Fibroblast of skin of scalp (primary cell): ENCODE measurements around the gene TPSD1.
"Not testable (repeated sequence)": the region's sequence is repeated elsewhere in the genome, so short reads cannot be mapped to it uniquely, and the experiment has no call there.

Experiments
- DNase-seq: peaks from one replicate; pipeline ENCODE4 v3.0.0-alpha.2; 2013

Gene TPSD1

GRCh38 chr16:1241081-1241480, 14.8 kb upstream of the TPSD1 start:
- not testable (repeated sequence) for DNase-seq

GRCh38 chr16:1243363-1243762, 12.5 kb upstream of the TPSD1 start:
- DNase-seq, result not testable (repeated sequence)

GRCh38 chr16:1243907-1244850, 11.7 kb upstream of the TPSD1 start:
- not testable (repeated sequence) for DNase-seq

- DNase-seq, result no peak
These were observed 11.0 kb upstream of the TPSD1 start for GRCh38 chr16:1244881-1245280.

GRCh38 chr16:1245452-1246020, 10.3 kb upstream of the TPSD1 start:
- DNase-seq, result no peak

DNA sequence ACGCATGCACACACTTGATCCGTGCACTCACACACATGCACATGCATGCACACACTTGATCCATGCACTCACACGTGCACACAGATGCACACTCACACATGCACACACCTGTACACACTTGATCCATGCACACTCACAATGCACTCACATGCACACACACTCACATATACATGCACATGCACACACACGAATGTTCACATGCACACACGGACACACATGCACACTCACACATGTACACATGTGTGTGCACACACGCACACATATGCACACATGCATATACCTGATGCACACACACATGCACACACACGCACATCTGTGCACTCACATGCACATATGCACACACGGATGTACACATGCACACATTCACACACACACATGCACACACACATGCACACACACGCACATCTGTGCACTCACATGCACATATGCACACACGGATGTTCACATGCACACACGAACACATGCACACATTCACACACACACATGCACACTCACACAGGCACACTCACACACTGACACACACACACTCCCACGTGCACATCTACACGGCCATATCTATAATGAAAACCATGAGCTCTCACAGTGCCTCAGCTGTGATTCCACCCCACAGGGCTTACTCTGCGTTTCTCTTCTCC, 7.8 kb upstream of the TPSD1 start:
- not testable (repeated sequence) for DNase-seq

DNA sequence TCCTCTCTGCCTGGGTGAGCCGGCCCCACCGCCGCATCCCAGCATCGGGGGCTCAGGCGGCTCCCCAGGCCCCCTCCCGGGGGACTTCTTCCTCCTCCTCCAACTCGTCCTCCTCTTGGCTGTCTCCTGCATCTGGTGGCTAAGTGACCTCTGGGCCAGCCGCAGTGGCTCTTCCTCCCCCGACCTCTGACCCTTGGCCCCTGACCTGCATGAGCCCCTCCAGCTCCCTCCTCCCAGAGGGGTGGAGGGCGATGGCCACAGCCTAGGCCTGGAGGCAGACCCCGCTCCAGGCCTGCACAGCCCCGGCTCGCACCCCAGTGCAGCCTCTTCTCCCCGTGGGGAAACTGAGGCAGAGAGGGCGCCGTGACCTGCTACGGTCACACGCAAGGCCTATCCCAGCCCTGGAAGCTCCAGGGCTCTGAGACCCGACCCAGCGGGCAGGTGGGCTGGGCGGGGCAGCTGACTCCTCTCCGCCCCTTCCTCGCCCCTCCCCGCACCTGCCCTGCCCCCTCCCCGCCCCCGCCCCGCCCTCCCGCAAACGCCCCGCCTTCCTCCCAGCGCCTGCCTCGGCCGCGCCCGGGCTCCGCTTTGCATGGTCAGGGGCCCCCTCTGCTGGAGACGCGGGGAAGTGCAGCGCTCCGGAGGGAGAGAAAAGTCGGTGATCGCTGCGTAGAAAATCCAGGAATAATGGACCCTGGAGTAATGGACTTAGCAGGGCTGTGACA, 6.7 kb upstream of the TPSD1 start:
- DNase-seq, result not testable (repeated sequence)

GRCh38 chr16:1253701-1254364, 2.0 kb upstream of the TPSD1 start:
- not testable (repeated sequence) for DNase-seq

DNA sequence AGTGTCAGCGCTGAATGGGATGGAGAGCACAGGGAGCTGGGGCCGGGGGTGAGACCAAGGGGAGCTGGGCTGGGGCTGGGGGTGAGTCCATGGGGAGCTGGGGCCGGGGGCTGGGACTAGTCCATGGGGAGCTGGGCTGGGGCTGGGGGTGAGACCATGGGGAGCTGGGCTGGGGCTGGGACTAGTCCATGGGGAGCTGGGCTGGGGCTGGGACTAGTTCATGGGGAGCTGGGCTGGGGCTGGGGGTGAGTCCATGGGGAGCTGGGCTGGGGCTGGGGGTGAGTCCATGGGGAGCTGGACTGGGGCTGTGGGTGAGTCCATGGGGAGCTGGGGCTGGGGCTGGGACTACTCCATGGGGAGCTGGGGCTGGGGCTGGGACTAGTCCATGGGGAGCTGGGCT, 1.0 kb upstream of the TPSD1 start:
- DNase-seq, result not testable (repeated sequence)

- DNase-seq, result not testable (repeated sequence)
These were observed 516 bp downstream of the TPSD1 start for GRCh38 chr16:1256296-1256873.

- DNase-seq, result no peak
These were observed 1.0 kb downstream of the TPSD1 start for GRCh38 chr16:1256874-1257322.

- no peak for DNase-seq
These were observed 1.8 kb downstream of the TPSD1 start for GRCh38 chr16:1257561-1258224.

DNA sequence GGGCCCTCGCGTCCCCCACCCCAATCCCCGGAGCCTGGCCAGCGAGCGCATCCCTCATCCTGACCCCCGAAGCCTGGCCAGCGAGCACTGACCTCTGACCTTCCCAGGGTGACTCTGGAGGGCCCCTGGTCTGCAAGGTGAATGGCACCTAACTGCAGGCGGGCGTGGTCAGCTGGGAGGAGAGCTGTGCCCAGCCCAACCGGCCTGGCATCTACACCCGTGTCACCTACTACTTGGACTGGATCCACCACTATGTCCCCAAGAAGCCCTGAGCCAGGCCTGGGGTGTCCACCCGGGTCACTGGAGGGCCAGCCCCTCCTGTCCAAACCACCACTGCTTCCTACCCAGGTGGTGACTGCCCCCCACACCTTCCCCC, 2.3 kb downstream of the TPSD1 start:
- DNase-seq, result no peak

DNA sequence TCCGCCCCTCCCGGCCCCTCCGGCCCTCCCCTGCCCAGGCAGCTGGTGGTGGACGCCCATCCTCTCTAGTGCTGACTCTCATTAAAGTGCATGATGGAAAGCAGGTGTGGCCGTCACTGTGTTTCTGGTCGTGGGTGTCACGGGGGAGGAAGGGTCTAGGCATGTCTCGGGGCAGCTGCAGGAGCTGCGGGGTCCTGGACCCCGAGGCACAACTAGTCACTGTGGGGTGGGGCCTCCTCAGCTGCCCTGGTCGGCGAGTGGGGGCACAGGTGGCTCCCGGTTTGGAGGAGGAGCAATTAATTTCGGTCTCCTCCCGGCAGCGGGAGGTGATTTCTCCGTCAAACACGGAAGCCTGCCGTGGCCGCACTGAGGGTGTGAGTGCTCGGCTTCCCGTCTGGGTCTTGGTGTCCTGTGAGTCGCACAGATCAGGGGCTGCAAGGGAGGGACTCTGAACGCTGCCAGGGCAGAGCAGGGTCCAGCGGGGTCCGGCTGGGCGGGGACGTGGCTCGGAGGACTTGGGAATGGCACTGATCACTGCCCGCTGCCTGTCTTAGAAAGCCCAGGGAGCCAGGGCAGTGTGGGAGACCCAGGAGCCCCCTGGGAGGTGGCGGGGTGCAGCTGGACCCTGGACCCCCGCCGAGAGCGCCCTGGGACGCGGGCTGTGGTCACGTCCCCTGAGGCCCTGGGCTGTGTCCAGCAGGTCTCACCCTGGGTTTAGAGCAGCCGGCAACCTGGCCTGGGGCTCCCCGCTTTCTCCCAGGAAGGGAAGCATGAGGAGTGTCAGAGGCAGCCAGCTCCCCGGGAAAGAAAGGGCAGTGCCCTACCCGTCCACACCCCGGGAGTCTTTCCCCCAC, 3.3 kb downstream of the TPSD1 start:
- DNase-seq, result no peak

GRCh38 chr16:1259760-1260068, 3.8 kb downstream of the TPSD1 start:
- no peak for DNase-seq

DNA sequence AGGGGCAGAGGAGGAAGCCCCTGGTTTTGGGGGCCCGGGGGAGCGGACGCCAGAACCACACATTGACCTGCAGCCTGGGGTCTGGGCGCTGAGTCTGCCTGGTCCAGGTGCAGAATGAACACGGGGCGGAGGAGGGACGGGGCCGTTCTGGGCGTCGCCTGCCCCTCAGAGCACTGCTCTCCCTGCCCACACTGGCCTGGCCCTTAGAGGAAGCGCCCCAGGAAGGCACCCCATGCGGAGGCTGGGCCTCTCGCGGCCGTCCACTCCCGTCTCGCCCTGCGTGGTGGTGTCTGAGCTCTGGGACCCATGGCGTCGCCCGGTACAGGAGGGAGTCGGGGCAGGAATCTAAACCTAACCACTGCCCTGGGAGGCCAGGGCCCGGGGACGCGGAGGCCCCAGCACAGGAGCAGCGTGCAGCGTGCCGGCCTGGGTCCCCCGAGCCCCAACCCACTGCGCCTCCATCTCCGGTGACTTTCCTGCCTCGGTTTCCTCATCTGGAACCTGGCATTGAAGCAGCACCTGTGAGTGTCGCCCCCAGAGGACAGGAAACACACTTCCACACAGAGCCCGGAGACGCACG, 4.3 kb downstream of the TPSD1 start:
- no peak for DNase-seq

- no peak for DNase-seq
These were observed 5.4 kb downstream of the TPSD1 start for GRCh38 chr16:1261131-1261892.

- DNase-seq, result no peak
These were observed 6.5 kb downstream of the TPSD1 start for GRCh38 chr16:1262210-1262845.

DNA sequence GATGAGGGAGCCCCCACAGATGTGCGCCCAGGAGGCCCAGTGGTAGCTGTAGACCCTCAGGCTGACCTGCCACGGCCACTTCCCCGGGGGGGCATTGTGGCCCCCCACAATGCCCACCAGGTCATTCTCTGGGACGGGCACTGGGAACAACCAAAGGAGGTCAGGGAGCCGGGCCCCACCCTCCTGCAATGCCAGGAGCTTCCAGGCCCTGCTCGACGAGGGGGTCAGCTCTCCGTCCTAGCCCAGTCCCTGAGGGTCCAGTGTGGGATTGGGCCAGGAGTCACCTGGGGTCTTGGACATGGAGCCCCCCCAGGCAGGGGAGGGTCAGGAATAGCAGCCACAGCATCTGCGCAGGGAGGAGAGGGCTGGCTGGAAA, 7.0 kb downstream of the TPSD1 start:
- no peak for DNase-seq
